NCI-H2029 treated with DMSO at 0.1 percent for 48 hours (cell line): ENCODE data around the gene IL1RAP.
"Not testable (repeated sequence)": the region's sequence is repeated elsewhere in the genome, so short reads cannot be mapped to it uniquely, and the experiment has no call there.

Source experiments
- DNase-seq: peaks from one replicate; lab custom pipeline; 2025; lab: John Stamatoyannopoulos, UW

The IL1RAP gene

DNA sequence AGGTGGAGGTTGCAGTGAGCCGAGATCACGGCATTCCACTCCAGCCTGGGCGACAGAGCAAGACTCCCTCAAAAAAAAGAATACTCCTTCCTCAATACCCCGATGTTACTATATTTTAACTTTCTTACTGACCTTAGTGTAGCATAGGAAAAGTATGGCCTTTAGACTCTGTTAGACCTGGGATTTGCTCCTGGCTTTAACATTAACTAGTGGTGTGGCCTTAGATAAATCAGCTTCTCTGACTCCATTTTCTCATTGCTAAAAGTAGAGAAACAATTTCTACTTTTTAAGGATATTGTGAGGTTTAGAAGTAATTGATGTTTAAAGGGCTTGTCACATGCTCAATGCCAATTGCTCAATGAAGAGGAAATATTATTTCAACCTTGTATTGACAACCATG lies 7.6 kb upstream of the IL1RAP start:
- no peak for DNase-seq

GRCh38 chr3:190512666-190513065 lies 1.2 kb upstream of the IL1RAP start:
- DNase-seq = no peak

GRCh38 chr3:190514413-190515153 lies 698 bp downstream of the IL1RAP start:
- no peak for DNase-seq

GRCh38 chr3:190516416-190516815 lies 2.5 kb downstream of the IL1RAP start:
- DNase-seq = no peak

DNA sequence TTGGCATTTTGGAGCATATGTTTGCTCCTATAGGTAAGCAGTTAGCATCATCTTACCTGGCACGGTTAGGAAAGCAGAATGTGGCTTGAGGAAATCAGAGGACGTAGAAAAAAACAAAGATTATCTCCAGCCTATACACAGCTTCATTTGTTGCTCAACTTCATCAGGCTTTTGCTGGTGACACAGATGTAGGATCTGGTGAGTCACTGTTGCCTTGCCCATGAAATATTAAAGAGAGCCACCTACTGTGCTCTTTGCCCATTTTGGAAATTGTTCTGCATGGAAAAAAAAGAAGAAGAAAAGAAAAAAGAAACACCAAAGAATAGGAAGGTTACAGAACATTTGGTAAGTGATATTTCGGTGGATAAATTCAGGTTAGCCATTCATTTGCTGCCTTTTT lies 3.8 kb downstream of the IL1RAP start:
- no peak for DNase-seq

GRCh38 chr3:190518531-190518930 lies 4.6 kb downstream of the IL1RAP start:
- DNase-seq = not testable (repeated sequence)

DNA sequence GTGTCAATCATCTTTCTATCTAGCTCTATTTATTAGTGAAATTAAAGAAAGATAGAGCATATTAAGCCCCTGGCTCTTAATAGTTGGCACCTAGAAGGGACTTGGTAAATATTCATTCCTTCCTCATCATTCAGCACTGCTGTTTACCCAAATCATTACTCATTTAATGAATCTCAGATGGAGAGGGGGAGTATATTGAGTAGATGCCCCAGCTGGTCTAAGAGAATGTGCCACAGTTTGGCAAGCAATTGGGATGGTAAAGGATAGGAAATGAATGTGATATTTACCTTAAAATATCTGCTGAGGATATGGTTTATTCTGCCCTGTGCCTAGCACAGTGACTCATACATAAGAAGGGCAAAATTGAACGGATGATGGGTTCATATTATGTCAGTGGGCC lies 6.0 kb downstream of the IL1RAP start:
- DNase-seq = no peak

DNA sequence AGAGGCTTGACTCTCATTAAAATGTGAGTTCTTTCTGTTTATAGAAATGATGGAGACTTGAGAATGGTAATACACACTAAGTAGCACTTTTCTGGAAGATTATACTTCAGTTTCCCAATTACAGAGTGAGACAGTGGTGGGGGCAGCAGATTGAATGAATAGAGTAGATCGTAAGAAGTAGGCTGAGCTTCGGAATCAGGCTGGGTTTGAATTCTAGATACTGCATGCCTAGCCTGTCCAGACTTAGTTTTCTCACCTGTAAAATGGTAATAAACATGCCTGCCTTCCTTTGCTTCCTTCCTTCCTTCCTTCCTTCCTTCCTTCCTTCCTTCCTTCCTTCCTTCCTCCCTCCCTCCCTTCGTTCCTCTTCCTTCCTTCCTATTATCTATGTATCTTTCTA lies 8.1 kb downstream of the IL1RAP start:
- no peak for DNase-seq

DNA sequence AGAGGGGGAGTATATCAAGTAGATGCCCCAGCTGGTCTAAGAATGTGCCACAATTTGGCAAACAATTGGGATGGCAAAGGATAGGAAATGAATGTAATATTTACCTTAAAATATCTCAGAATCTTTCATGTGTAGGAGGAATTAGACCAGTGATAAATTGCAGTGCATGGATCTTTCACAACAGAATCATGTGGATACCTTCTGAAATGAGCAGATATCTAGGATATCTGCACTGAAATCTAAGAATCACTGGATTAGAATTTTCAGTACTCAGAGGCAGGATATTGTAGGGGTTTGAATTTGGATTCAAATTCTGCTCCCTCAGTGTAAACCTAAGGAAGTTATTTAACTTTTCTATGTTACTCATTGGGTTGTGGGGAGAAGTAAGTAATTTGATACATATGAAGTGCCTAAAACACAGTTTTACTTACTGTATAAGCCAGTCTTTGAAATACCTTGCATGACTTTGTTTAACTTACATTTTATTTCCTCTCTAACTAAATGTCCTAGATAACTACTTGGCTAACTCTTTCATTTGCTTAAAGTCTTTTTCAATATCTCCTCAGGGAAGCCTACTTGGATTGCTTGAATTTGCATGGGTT lies 8.8 kb downstream of the IL1RAP start:
- no peak for DNase-seq

DNA sequence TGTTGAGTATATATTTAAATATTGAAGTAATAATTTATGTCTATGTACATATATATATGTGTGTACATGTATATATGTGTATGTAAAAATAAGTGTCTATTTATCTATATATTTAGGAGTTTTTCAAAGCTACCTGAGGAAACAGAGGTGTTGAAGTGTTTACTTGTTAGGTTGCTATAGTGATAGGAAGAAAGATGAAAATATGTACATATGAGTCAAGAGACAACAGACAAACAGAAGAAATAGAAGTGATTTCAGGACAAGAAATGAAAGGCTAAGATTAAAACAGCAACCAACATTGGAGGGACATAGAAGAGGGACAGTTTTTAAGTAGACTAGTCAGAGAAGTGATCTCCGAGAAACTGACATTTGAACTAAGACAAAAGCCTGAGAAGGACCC lies 11.1 kb downstream of the IL1RAP start:
- no peak for DNase-seq

DNA sequence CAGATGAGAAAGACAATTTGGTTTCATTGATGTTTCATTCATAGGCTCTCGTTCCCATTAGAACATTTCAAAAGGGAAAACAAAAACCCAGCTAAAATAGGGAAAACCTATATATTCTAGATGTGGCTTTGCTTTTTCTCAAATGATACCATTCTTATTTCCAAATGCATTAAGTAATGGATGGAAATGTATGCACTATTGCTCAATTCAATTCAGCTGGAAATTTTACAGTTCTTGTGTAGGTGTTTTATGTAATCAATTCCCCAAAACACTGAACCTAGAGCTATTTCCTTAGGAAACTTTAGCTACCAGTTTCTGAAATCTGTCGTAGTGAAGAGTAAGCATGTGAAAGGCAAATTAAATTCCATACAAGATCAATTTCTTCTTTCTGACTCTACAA lies 11.7 kb downstream of the IL1RAP start:
- no peak for DNase-seq

- no peak for DNase-seq
Observed at GRCh38 chr3:190526787-190527762, 13.2 kb downstream of the IL1RAP start.

DNA sequence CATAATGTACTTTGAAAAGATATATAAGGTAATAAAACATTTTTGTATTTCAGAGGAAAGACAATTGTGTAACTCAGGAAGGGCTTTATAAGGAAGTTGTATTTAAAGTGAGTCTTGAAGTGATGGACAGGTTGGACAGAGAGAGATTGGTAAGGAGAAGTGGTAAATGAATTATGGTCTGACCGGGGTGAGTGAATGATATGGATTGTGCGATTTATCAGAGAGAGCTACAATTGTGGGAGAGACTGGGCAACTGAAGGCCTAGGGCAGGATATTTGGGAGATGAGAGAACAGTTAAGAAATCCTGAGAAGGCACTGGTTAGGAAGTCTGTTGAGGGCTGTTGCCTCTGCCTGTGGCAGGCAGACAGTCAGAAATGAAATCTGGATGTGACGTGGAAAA lies 14.8 kb downstream of the IL1RAP start:
- DNase-seq = no peak

DNA sequence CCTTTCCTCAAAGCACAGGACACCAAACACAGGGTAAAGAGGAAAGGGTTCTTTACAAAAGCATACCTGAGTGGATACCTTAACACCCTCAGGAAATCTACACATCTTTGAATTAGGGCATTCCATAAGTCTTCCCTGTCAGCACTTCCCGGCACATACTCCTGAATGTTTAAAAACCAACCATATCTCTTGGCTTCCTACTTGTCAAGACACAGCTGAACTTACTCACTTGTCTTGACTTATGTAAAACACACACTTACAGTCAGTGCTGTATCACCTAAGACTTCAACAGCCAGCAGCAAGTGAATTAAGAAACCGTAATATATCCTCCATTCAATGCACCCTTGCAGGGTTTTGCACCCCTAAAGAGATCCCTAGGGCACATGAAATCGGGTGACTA lies 17.5 kb downstream of the IL1RAP start:
- no peak for DNase-seq

GRCh38 chr3:190532731-190533203 lies 18.9 kb downstream of the IL1RAP start:
- no peak for DNase-seq

DNA sequence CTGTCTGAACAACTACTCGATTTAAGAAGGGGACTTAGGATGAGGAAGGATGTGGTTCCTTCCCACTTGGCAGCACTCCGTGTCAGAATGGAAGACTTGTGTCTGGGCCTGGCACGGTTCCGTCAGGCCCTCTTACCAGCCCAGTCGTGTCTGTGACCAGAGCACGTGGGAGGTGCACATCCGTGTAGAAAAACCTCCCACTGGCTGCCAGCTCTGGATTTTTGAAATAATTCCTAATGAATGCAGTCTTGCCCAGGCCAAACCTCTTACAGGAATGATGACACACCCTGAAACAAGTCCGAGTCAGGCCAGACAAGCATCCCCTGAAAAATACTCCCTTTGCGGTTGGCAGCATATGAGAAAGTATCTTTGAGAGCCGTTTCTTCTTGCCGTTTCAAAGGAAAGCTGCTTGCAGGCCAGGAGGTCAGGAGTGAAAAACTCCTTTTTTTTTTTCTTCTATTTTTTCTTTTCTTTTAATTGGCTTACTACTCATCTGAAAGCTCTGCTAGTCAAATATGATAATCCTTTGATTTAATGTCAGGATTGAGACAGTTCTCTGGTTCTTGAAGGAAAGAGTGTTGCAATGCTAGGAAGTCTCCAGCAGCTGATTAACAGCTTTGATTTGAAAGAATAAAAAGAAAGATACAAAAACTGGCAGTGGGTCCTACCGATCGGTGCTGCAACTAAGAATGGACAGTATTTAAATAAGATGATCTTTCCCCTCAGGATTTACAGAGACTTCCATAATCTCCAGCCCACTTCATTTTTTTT lies 19.8 kb downstream of the IL1RAP start:
- no peak for DNase-seq

- no peak for DNase-seq
Observed at GRCh38 chr3:190534386-190534785, 20.5 kb downstream of the IL1RAP start.

- DNase-seq = no peak
Observed at GRCh38 chr3:190534986-190535385, 21.1 kb downstream of the IL1RAP start.

DNA sequence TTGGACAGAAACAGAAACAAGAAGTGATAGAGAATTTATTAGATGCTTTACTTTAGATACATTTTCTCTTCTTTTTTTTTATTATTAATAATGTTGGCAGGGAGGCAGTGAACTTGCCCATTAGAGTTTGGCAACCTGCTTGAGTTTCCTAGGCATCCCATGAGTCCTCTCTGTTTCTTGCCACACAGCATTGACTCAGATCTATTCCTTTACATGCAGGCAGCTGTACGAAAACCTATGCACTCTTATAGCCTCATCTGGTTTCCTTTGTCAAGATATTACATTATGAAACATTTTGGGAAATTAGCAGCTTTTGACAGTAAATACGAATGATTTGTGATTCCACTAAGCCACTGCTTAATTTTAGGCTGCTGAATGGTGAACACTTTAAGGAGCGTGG lies 23.3 kb downstream of the IL1RAP start:
- no peak for DNase-seq

DNA sequence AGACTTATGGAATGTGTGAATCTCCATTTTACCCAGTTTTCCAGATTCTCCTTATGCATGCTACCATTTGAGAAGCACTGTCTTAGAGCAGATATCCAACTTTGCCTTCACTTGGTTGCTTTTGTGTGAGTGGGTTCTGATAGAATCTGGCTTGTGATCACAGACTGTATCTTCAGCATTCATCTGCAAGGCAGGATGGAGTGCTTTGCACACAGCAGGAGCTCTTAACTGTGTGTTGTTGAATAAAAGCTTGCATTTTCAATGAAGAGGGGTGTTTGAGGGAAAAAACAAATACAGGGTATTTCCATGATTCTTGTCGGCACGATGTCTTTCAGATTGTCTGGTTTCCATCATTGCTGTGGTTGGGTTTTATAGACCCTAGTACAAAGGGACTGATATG lies 24.4 kb downstream of the IL1RAP start:
- no peak for DNase-seq

DNA sequence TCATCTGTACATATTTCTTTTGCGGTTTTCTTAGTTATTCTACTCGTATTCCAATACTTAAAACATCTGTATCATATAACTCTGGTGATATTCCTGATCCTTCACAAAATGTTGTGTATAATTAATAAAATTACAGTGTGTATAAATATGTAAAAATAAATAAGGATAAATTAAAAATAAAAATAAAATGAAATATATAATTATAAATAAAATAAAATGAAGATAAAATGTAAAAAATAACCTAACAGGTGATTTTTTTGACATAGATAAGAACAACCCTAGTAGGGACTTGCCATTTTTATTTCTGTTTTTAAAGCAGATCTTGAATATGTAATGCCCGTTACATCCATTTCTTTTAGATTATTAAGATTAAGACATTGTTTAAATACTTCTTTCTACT lies 25.6 kb downstream of the IL1RAP start:
- DNase-seq = no peak

GRCh38 chr3:190541008-190541407 lies 27.1 kb downstream of the IL1RAP start:
- no peak for DNase-seq
